GM21717 (cell line): ENCODE data around the gene GSTM1.
A peak's percentile ranks its signal among the peaks of the same experiment; 100 is the strongest.

Experiments used
- ATAC-seq: cut with Tn5 transposase; IDR thresholded peaks from one replicate; pipeline ENCODE4 v1.9.1; 2021; ENCODE audit warnings: mild to moderate bottlenecking, moderate library complexity; ENCODE audit not compliant: unreplicated experiment

GSTM1 gene

GRCh38 chr1:109687641-109688499, at the start of gene GSTM1:
GSTM1 (plus strand) TSS chr1:109687817; CDS start chr1:109687874, 57 bp downstream.
- ATAC-seq: peak; percentile 79

GRCh38 chr1:109639063-109639840, 48.4 kb upstream of the GSTM1 start:
- ATAC-seq: no peak

- no peak for ATAC-seq
Measured at GRCh38 chr1:109639841-109640184, 47.8 kb upstream of the GSTM1 start.

- ATAC-seq: peak; percentile 56
Measured at GRCh38 chr1:109640285-109640865, 47.2 kb upstream of the GSTM1 start.

- ATAC-seq: no peak
Measured at GRCh38 chr1:109641078-109641740, 46.4 kb upstream of the GSTM1 start.

GRCh38 chr1:109641861-109642260, 45.8 kb upstream of the GSTM1 start:
- ATAC-seq: no peak

GRCh38 chr1:109642626-109643025, 45.0 kb upstream of the GSTM1 start:
- ATAC-seq: no peak

GRCh38 chr1:109643385-109644230, 44.0 kb upstream of the GSTM1 start:
- peak; percentile 81 for ATAC-seq

GRCh38 chr1:109644670-109645069, 42.9 kb upstream of the GSTM1 start:
- ATAC-seq: no peak

- ATAC-seq: no peak
Measured at GRCh38 chr1:109649491-109649914, 38.1 kb upstream of the GSTM1 start.

GRCh38 chr1:109650609-109651008, 37.0 kb upstream of the GSTM1 start:
- no peak for ATAC-seq

- ATAC-seq: no peak
Measured at GRCh38 chr1:109652402-109652801, 35.2 kb upstream of the GSTM1 start.

GRCh38 chr1:109653306-109653705, 34.3 kb upstream of the GSTM1 start:
- ATAC-seq: no peak

- no peak for ATAC-seq
Measured at GRCh38 chr1:109654519-109654918, 33.1 kb upstream of the GSTM1 start.

- peak; percentile 81 for ATAC-seq
Measured at GRCh38 chr1:109655615-109656519, 31.8 kb upstream of the GSTM1 start, which contains the start of gene GSTM4. GSTM4 (plus strand) TSS chr1:109656099; CDS start chr1:109656390, 291 bp downstream.

- ATAC-seq: no peak
Measured at GRCh38 chr1:109657395-109657794, 30.2 kb upstream of the GSTM1 start.

- ATAC-seq: no peak
Measured at GRCh38 chr1:109657970-109658369, 29.6 kb upstream of the GSTM1 start.

- ATAC-seq: no peak
Measured at GRCh38 chr1:109658533-109659042, 29.0 kb upstream of the GSTM1 start.

GRCh38 chr1:109659145-109659544, 28.5 kb upstream of the GSTM1 start:
- no peak for ATAC-seq
